Peyer's patch (tissue), 4 donors: ENCODE measurements around the gene SOS2. TPM values are rescaled to one million over a fixed set of nuclear protein-coding genes. Genes with fewer than 3 reads are reported as not detected.
A peak's percentile ranks its signal among the peaks of the same experiment; 100 is the strongest.

Source experiments
- DNase-seq, 3 donors: peaks; one replicate each; pipeline ENCODE4 v3.0.0-alpha.2; 2017 to 2019
- H3K27ac ChIP-seq, 4 donors: fragments of 200-600 bp; sonication (generic); one replicate each; pipeline ENCODE4 v1.5.1; 2016 to 2019
- H3K27me3 ChIP-seq, 2 donors: fragments of 200-600 bp; sonication (generic); one replicate each; pipeline ENCODE4 v1.5.1; 2019
- H3K36me3 ChIP-seq, 3 donors: fragments of 200-600 bp; sonication (generic); one replicate each; pipeline ENCODE4 v1.5.1; 2016 to 2019
- H3K4me1 ChIP-seq, 4 donors: fragments of 200-600 bp; sonication (generic); one replicate each; pipeline ENCODE4 v1.5.1; 2016 to 2019
- H3K4me3 ChIP-seq, 4 donors: fragments of 200-600 bp; sonication (generic); 1 replicate in 3 of 4; 2 replicates in 1 of 4; pipeline ENCODE4 v1.5.1; 2016 to 2019; ENCODE audit warnings: mild to moderate bottlenecking in 1 of 4
- H3K9me3 ChIP-seq, 4 donors: fragments of 200-600 bp; sonication (generic); one replicate each; pipeline ENCODE4 v1.5.1; 2016 to 2019; ENCODE audit warnings: mild to moderate bottlenecking in 1 of 4
- CTCF ChIP-seq, 6 experiments: fragments of 450-650 bp in 4 of 6; fragments of 200-600 bp in 2 of 6; sonication (generic) in 1 of 6; IDR thresholded peaks; one replicate each; pipeline ENCODE4 v1.5.1; 2017 to 2019; ENCODE audit warnings: antibody characterized with exemption in 6 of 6, mild to moderate bottlenecking in 3 of 6, moderate library complexity in 1 of 6
- POLR2A ChIP-seq, 2 donors: fragments of 450-650 bp; IDR thresholded peaks; one replicate each; pipeline ENCODE4 v1.5.1; 2017; ENCODE audit warnings: antibody characterized with exemption in 2 of 2, mild to moderate bottlenecking in 2 of 2, moderate library complexity in 2 of 2
- total RNA-seq, 4 donors: library from RNA; depleted of rRNA; stranded (reverse); fragments of >200 nt; gene quantifications; one replicate each; pipeline ENCODE4 v1.1.0, GENCODE V29; 2016

SOS2 gene
- total RNA-seq, 4 donors from 2014 or later: 41.7 to 57.1 (median 53.9) TPM

DNA sequence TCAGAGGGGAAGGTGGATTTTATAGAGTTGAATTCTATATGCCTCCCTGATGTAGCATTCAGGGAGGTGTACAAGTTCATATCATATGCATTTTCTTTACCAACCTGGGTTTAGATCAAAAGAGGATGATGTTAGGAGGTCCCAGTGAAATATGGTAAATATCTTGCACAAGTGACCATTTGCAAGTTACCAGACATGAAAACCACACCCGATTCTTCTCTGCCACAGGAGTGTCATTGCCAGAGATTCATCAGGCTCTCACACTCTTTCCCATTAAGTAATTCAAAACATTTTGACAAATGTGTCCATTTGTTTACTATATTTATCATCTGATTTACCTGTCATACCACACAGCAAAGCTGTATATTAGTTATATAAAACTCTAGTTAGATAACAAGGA, 159.0 kb downstream of the SOS2 start:
- Histone ChIP-seq H3K27ac (no peak overlapping the region), H3K4me1 (peaks cover 0 to 7% (median 0%) of the 10 kb centered on the region in 4 donors), H3K27me3 (no peaks in the 10 kb centered on the region), H3K36me3 (no peaks in the 10 kb centered on the region), H3K9me3 (no peaks in the 10 kb centered on the region), H3K4me3 (no peak overlapping the region)
- DNase-seq: no peak
- TF ChIP-seq POLR2A (IDR thresholded peaks at IDR 0.05) (no peak), CTCF (IDR thresholded peaks at IDR 0.05) (no peak)

DNA sequence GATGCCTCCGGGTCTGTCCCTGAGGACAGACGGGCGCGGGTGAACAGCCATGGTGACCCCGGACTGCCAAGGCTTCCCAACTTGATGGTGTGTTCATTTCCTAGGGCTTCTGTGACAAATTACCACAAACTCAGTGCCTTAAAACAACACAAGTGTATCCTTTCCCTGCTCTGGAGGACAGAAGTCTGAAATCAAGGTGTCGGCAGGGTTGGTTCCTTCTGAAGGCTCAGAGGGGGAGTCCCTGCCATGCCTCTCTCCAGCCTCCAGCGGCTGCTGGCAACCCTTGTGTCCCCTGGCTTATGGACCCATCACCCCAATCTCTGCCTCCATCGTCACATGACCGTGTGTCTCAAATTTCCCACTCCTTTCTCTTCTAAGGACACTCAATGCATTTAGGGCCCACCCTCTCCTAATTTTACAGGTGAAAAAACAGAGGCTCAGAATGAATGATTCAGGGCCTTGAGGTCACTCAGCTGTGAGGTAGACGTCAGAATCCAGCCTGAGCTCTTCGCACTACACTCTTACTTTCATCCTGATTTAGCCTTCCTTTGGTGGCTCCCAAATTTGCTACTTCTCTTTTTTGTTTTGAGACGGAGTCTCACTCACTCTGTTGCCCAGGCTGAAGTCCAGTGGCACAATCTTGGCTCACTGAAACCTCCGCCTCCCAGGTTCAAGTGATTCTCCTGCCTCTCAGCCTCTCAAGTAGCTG, 160.4 kb downstream of the SOS2 start:
- Histone ChIP-seq H3K4me1 (peaks cover 0 to 7% (median 0%) of the 10 kb centered on the region in 4 donors), H3K9me3 (no peaks in the 10 kb centered on the region), H3K4me3 (no peak overlapping the region), H3K27ac (no peak overlapping the region), H3K36me3 (no peaks in the 10 kb centered on the region), H3K27me3 (no peaks in the 10 kb centered on the region)
- peak in 1 of 3 donors; percentile 37 for DNase-seq
- no peak for TF ChIP-seq CTCF (IDR thresholded peaks at IDR 0.05)
- TF ChIP-seq POLR2A (IDR thresholded peaks at IDR 0.05): no peak

DNA sequence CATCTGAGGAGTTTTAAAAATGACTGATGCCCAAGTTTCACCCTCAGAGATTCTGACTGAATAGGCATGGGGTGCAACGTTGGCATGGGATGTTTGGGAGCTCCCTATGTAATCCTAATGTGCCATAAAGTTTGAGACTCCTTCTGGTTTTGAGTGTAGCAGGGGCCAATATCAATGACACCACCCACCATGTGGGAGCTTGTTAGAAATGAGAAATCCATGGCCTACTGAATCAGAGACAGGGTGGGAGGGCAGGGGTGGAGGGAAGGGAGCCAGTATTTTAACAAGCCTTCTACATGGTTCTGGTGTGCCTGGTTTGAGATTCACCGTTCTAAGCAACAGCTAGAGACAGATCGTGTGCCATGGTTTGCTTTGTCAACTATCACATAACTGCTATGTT, 161.1 kb downstream of the SOS2 start:
- H3K27me3 ChIP-seq: no peaks in the 10 kb centered on the region
- no peaks in the 10 kb centered on the region for H3K9me3 ChIP-seq
- no peak for DNase-seq
- H3K4me1 ChIP-seq: peaks cover 0 to 7% (median 3%) of the 10 kb centered on the region in 4 donors
- H3K4me3 ChIP-seq: no peak overlapping the region
- H3K36me3 ChIP-seq: no peaks in the 10 kb centered on the region
- H3K27ac ChIP-seq: no peak overlapping the region
- no peak for TF ChIP-seq POLR2A (IDR thresholded peaks at IDR 0.05)
- TF ChIP-seq CTCF (IDR thresholded peaks at IDR 0.05): no peak

GRCh38 chr14:50069325-50069724, 162.1 kb downstream of the SOS2 start:
- Histone ChIP-seq H3K4me3 (no peak overlapping the region), H3K27ac (peak overlapping the region in 1 of 4 donors; percentile 55), H3K4me1 (peaks cover 0 to 15% (median 3%) of the 10 kb centered on the region in 4 donors), H3K9me3 (no peaks in the 10 kb centered on the region), H3K27me3 (no peaks in the 10 kb centered on the region), H3K36me3 (no peaks in the 10 kb centered on the region)
- peak in 1 of 3 donors; percentile 42 for DNase-seq
- TF ChIP-seq POLR2A (IDR thresholded peaks at IDR 0.05) (no peak), CTCF (IDR thresholded peaks at IDR 0.05) (no peak)

- no peak overlapping the region for H3K27ac ChIP-seq
- H3K4me1 ChIP-seq: peaks cover 0 to 17% (median 3%) of the 10 kb centered on the region in 4 donors
- H3K27me3 ChIP-seq: no peaks in the 10 kb centered on the region
- H3K9me3 ChIP-seq: no peaks in the 10 kb centered on the region
- H3K4me3 ChIP-seq: no peak overlapping the region
- DNase-seq: peak in 2 of 3 donors; percentile 12 to 31
- no peaks in the 10 kb centered on the region for H3K36me3 ChIP-seq
- TF ChIP-seq POLR2A (IDR thresholded peaks at IDR 0.05) (no peak), CTCF (IDR thresholded peaks at IDR 0.05) (no peak)
Observed at GRCh38 chr14:50068496-50068895, 162.9 kb downstream of the SOS2 start.
